Measurements from ENCODE around the gene LRRTM3.

GRCh38 chr10:67015225-67015624 is 89.4 kb downstream of the LRRTM3 start:
- TF ChIP-seq EZH2 (IDR thresholded peaks at IDR 0.05; ENCODE audit: insufficient read depth, poor library complexity, severe bottlenecking) (no peak), EZH2phosphoT487 (IDR thresholded peaks at IDR 0.05; ENCODE audit: insufficient read depth, low read depth) (no peak)

Data from GM23248 (cell line).